GM10248 (cell line): ENCODE data around the gene CEP19.
"Not testable (repeated sequence)": the region's sequence is repeated elsewhere in the genome, so short reads cannot be mapped to it uniquely, and the experiment has no call there.

ENCODE experiments used
- CTCF ChIA-PET: fragments of 300-600 bp; sonication (Branson Sonifier 250); formaldehyde crosslinking; extraction: SDS; loops from one replicate; lab custom pipeline; 2021; ENCODE audit warnings: antibody characterized with exemption; lab: Yijun Ruan, JAX
- POLR2A ChIA-PET: fragments of 350-650 bp; sonication (Branson Sonifier 250); formaldehyde crosslinking; extraction: SDS; loops from one replicate; lab custom pipeline; 2020; ENCODE audit warnings: antibody characterized with exemption; lab: Yijun Ruan, JAX
- DNase-seq: peaks from one replicate; pipeline ENCODE4 v3.0.0; 2012; ENCODE audit errors: extremely low spot score
- TF ChIP-seq, protein P1 (sequence below): IDR thresholded peaks from 2 replicates; pipeline ENCODE4 v1.5.1; 2012; ENCODE audit warnings: mild to moderate bottlenecking, low read depth; ENCODE audit errors: extremely low read depth, missing control alignments, control extremely low read depth

Gene CEP19

GRCh38 chr3:196749125-196749524 lies 37.1 kb upstream of the CEP19 start:
- no peak for DNase-seq
- CTCF ChIA-PET = no interaction called here
- TF ChIP-seq, protein P1, sequence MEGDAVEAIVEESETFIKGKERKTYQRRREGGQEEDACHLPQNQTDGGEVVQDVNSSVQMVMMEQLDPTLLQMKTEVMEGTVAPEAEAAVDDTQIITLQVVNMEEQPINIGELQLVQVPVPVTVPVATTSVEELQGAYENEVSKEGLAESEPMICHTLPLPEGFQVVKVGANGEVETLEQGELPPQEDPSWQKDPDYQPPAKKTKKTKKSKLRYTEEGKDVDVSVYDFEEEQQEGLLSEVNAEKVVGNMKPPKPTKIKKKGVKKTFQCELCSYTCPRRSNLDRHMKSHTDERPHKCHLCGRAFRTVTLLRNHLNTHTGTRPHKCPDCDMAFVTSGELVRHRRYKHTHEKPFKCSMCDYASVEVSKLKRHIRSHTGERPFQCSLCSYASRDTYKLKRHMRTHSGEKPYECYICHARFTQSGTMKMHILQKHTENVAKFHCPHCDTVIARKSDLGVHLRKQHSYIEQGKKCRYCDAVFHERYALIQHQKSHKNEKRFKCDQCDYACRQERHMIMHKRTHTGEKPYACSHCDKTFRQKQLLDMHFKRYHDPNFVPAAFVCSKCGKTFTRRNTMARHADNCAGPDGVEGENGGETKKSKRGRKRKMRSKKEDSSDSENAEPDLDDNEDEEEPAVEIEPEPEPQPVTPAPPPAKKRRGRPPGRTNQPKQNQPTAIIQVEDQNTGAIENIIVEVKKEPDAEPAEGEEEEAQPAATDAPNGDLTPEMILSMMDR = no peak
- POLR2A ChIA-PET = no interaction called here

- DNase-seq, POLR2A ChIA-PET, CTCF ChIA-PET: not testable (repeated sequence)
Observed at GRCh38 chr3:196743569-196743968, 31.5 kb upstream of the CEP19 start.

DNA sequence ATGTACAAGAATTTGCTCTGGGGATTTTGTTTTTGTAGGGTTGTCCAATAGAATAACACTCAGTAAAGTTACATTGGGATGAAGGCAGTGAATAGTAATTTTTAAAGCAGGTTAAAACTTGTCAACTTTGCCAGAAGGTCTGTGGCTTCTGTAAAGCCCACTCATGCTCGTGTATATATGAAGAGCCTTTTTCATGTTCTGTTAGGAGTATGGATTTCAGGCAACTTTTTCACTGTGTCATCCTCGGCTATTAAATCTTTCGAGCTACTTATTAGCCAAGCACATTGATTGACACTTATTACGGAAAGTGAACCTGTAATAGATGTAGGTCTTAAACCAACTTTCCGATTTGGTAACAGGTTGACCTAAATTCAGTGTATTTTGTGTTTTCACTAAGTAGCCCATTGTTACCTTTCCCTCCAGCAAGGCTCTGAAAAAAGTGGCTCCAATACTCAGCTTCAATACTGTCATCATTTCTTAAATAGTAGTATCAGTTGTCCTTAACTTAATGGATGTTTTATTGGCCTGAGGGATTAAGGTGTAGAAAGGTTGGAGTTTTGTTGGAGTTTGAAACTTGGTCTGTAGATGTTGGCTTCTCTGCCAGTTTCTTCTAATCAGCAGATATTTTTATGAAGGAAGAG lies 29.3 kb upstream of the CEP19 start:
- CTCF ChIA-PET = interaction anchor here (1.4 to 1.7 kb wide), 2 partner anchors 57 to 59 kb away, joined by 3 to 6 read pairs; no protein-coding TSS in a partner anchor
- TF ChIP-seq, protein P1 = no peak
- no peak for DNase-seq
- POLR2A ChIA-PET = no interaction called here

DNA sequence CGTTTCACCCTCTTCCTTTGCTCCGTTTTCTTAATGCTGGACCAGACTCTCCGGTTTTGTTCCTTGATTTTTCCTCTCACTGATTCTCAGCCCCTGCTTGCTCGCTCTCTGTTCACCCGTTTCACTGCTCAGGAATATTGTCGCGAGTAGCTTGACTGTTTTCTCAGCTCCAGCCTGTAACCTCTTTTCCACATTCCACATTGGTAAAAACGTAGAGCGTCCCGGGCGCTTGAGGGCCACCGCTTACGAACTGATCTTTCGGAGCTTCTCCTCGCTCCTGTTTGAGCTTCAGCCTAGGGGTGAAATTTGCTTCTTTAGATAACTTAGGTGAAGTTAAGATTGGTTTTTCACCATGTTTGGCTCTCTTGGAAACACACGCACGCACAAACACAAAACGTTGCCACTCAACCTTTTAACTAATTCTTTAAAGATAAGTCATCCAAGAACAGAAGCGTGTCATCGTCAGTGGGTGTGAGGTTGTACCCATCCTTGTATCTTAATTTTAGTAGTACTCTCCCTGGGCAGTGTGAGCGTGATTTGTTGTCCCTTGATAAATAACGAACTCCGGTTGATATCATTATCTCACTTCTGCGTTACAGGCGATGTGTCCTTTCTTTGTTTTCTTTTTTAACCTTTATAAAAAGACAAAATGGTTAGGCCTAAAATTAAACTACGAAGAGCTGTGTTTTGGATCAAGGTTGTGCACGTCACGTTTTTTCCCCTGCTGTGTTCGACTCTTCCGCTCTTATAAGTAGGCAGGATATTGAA lies 28.6 kb upstream of the CEP19 start:
- TF ChIP-seq, protein P1 = no peak
- DNase-seq = no peak
- POLR2A ChIA-PET = interaction anchor here (0.7 to 1.6 kb wide), 4 partner anchors 12 to 201 kb away, joined by 3 to 7 read pairs (median 4); partner anchors contain the start of genes CEP19 and PIGX
- CTCF ChIA-PET = interaction anchor here (1.3 to 1.7 kb wide), 4 partner anchors 15 to 60 kb away, joined by 3 to 6 read pairs (median 3); no protein-coding TSS in a partner anchor

DNA sequence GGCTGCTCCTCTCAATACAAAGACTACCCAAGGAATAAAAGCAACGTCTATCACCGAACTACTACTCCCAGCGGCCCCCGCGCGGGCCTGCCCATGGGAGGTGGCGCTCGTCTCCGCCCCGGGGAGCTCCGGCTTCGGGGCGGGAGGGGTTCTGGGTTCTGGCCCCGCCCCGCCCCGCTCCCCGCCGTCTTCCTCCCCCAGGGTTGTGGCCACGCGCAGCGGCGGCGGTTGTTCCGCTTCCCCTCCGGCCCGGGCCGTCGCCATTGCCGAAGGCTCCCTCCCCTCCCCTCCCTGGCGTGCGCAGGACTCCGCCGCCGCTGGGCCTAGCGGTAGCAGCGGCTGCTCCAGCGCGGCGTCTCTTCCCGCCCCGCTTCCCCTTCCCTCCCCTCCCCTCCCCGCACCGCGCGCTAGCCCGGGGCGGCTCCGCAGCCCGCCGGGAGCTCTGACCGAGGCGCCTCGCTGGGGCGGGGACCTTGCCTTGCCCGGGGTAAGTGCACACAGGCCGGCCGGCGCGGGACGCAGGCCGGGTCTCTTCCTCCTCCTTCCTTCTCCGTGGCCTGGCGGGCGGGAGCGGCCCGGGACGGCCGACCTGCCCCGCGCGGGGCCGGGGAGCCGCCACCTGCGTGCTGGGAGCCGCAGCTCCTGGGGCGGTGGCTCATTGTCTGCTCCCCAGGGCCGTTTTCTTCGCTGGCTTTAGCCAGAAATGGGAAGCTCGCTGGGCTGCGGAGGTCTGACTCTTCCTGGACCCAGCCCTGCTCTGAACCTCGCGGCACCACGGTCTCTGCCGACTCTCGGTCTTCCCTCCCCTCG lies 27.8 kb upstream of the CEP19 start, which contains the start of gene PAK2:
Gene PAK2, plus strand, starts transcription at position 187 of the 810 bp plus-strand sequence. CDS start 42,790 bp downstream, outside the sequence.
- POLR2A ChIA-PET = interaction anchor here (0.6 to 1.6 kb wide), 6 partner anchors 11 to 279 kb away, joined by 3 to 7 read pairs (median 4); partner anchors contain the start of genes CEP19 and PIGX
- CTCF ChIA-PET = interaction anchor here (1.3 to 1.4 kb wide), 2 partner anchors 14 to 19 kb away, joined by 3 read pairs; no protein-coding TSS in a partner anchor
- TF ChIP-seq, protein P1 = no peak
- DNase-seq = peak; percentile 95

DNA sequence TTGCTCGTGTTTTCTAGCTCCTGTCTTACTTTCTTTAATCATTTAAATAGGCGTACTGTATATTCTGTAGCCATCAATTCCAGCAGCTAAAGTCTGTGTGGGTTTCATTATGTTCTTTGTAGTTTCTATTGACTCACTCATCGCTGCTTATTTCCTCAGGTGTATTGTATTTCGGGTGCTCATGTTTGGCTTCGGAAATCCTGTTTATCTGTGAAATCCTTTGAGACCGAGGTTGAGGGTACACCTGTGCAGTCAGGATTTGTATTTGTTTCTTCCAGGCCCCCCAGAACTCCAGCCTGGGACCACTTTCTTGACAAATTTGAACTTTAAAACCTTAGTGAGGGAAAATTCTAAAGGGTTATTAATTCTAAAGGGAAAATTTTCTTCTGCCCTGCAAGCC lies 25.6 kb upstream of the CEP19 start:
- CTCF ChIA-PET = no interaction called here
- POLR2A ChIA-PET = no interaction called here
- TF ChIP-seq, protein P1 = no peak
- DNase-seq = no peak
